Muscle of leg (tissue), 11 donors: ENCODE results near the gene FRMD8. TPM values are rescaled to one million over a fixed set of nuclear protein-coding genes. Genes with fewer than 3 reads are reported as not detected.

Experiments used
- DNase-seq: peaks from one replicate; pipeline ENCODE4 v3.0.0; 2013
- H3K27ac ChIP-seq: one replicate; pipeline ENCODE4 v1.5.1; 2013; ENCODE audit warnings: mild to moderate bottlenecking, low read length, control low read depth
- H3K27me3 ChIP-seq: one replicate; pipeline ENCODE4 v1.6.1; 2013; ENCODE audit warnings: low read length; ENCODE audit not compliant: control insufficient read depth, insufficient read depth
- H3K36me3 ChIP-seq: one replicate; pipeline ENCODE4 v1.6.1; 2013; ENCODE audit warnings: low read length; ENCODE audit not compliant: control insufficient read depth, insufficient read depth
- H3K4me1 ChIP-seq: one replicate; pipeline ENCODE4 v1.6.1; 2013; ENCODE audit warnings: low read length; ENCODE audit not compliant: control insufficient read depth, insufficient read depth
- H3K4me3 ChIP-seq: one replicate; pipeline ENCODE4 v1.5.1; 2013; ENCODE audit warnings: low read length, control low read depth
- H3K9me3 ChIP-seq: replicated peaks from 2 replicates; pipeline ENCODE4 v1.6.1; 2013; ENCODE audit warnings: low read depth, low read length; ENCODE audit not compliant: control insufficient read depth
- WGBS: methylation state at CpG from one replicate; pipeline ENCODE4 v1.1.5; 2013; ENCODE audit warnings: missing lambda C conversion rate; ENCODE audit not compliant: insufficient coverage; 5-methylcytosine and 5-hydroxymethylcytosine counted together
- polyA plus RNA-seq, 8 donors: library from polyadenylated mRNA; unstranded; fragments of 120-200 nt; gene quantifications; one replicate each; pipeline versions ENCODE4 v1.2.1 to v1.2.3, GENCODE V29; 2013; ENCODE audit warnings: inconsistent platforms in 1 of 8, low replicate concordance in 1 of 8; ENCODE audit not compliant: insufficient read length in 8 of 8, insufficient read depth in 1 of 8
- total RNA-seq: library from RNA; stranded (reverse); fragments of 120-200 nt; gene quantifications from one replicate; pipeline ENCODE4 v1.2.4, GENCODE V29; 2013

Gene FRMD8
- total and polyA plus RNA-seq, 9 donors = 8.2 to 12.4 (median 10.1) TPM

GRCh38 chr11:65392186-65392829, 5.9 kb downstream of the FRMD8 start:
- Histone ChIP-seq H3K4me3 (no peak overlapping the region), H3K9me3 (no peaks in the 10 kb centered on the region), H3K27me3 (no peaks in the 10 kb centered on the region), H3K36me3 (peaks cover 58% of the 10 kb centered on the region), H3K27ac (no peak overlapping the region), H3K4me1 (peaks cover 21% of the 10 kb centered on the region)
- no peak for DNase-seq
- 72% methylated on average over 10 of the region's 13 CpGs for WGBS

GRCh38 chr11:65392899-65393298, 6.5 kb downstream of the FRMD8 start:
- H3K4me1 ChIP-seq = peaks cover 20% of the 10 kb centered on the region
- peaks cover 61% of the 10 kb centered on the region for H3K36me3 ChIP-seq
- 89% methylated on average over 5 of the region's 5 CpGs for WGBS

GRCh38 chr11:65393513-65394079, 7.2 kb downstream of the FRMD8 start:
- Histone ChIP-seq H3K9me3 (no peaks in the 10 kb centered on the region), H3K27ac (no peak overlapping the region), H3K4me1 (peaks cover 16% of the 10 kb centered on the region), H3K4me3 (no peak overlapping the region), H3K36me3 (peaks cover 61% of the 10 kb centered on the region), H3K27me3 (no peaks in the 10 kb centered on the region)
- DNase-seq = no peak
- WGBS = 80% methylated on average over 17 of the region's 17 CpGs

More at GRCh38 chr11:65392899-65393298, 6.5 kb downstream of the FRMD8 start:
- DNase-seq = no peak
- Histone ChIP-seq H3K27me3 (no peaks in the 10 kb centered on the region), H3K9me3 (no peaks in the 10 kb centered on the region), H3K4me3 (no peak overlapping the region), H3K27ac (no peak overlapping the region)

GRCh38 chr11:65394125-65394536, 7.7 kb downstream of the FRMD8 start:
- H3K36me3 ChIP-seq = peaks cover 58% of the 10 kb centered on the region
- no peak for DNase-seq
- H3K9me3 ChIP-seq = no peaks in the 10 kb centered on the region
- no peaks in the 10 kb centered on the region for H3K27me3 ChIP-seq
- 93% methylated on average over 19 of the region's 20 CpGs for WGBS
- peaks cover 16% of the 10 kb centered on the region for H3K4me1 ChIP-seq
- no peak overlapping the region for H3K27ac ChIP-seq
- H3K4me3 ChIP-seq = no peak overlapping the region

GRCh38 chr11:65395961-65396530, 9.6 kb downstream of the FRMD8 start:
- DNase-seq = no peak
- Histone ChIP-seq H3K27ac (no peak overlapping the region), H3K27me3 (no peaks in the 10 kb centered on the region), H3K36me3 (peaks cover 68% of the 10 kb centered on the region), H3K4me3 (no peak overlapping the region), H3K4me1 (peaks cover 4% of the 10 kb centered on the region), H3K9me3 (no peaks in the 10 kb centered on the region)
- WGBS = 85% methylated on average over 12 of the region's 15 CpGs

GRCh38 chr11:65396769-65397745, 10.6 kb downstream of the FRMD8 start:
- Histone ChIP-seq H3K4me1 (no peaks in the 10 kb centered on the region), H3K27ac (no peak overlapping the region), H3K9me3 (no peaks in the 10 kb centered on the region), H3K36me3 (peaks cover 62% of the 10 kb centered on the region), H3K4me3 (no peak overlapping the region), H3K27me3 (no peaks in the 10 kb centered on the region)
- 89% methylated on average over 38 of the region's 38 CpGs for WGBS
- DNase-seq = no peak

- Histone ChIP-seq H3K4me3 (no peak overlapping the region), H3K27ac (no peak overlapping the region), H3K36me3 (peaks cover 56% of the 10 kb centered on the region), H3K4me1 (no peaks in the 10 kb centered on the region), H3K9me3 (no peaks in the 10 kb centered on the region), H3K27me3 (no peaks in the 10 kb centered on the region)
- WGBS = 80% methylated on average over 15 of the region's 16 CpGs
- no peak for DNase-seq
Measured at GRCh38 chr11:65398362-65398910, 12.0 kb downstream of the FRMD8 start.

GRCh38 chr11:65399249-65399648, 12.8 kb downstream of the FRMD8 start:
- Histone ChIP-seq H3K9me3 (no peaks in the 10 kb centered on the region), H3K4me3 (no peak overlapping the region), H3K27me3 (no peaks in the 10 kb centered on the region), H3K4me1 (peaks cover 6% of the 10 kb centered on the region), H3K36me3 (peaks cover 57% of the 10 kb centered on the region), H3K27ac (no peak overlapping the region)
- 92% methylated on average over 13 of the region's 13 CpGs for WGBS
- no peak for DNase-seq

GRCh38 chr11:65399845-65400244, 13.4 kb downstream of the FRMD8 start:
- Histone ChIP-seq H3K27me3 (no peaks in the 10 kb centered on the region), H3K4me1 (peaks cover 12% of the 10 kb centered on the region), H3K9me3 (no peaks in the 10 kb centered on the region), H3K4me3 (no peak overlapping the region), H3K27ac (no peak overlapping the region), H3K36me3 (peaks cover 55% of the 10 kb centered on the region)
- WGBS = 86% methylated on average over 10 of the region's 10 CpGs
- DNase-seq = no peak
